Left forelimb (tissue), 1 donor: ENCODE data around the gene APPL2.

Source experiments
- DNase-seq: peaks from one replicate; pipeline ENCODE4 v3.0.0-alpha.2; 2018; ENCODE audit warnings: low spot score

The APPL2 gene

DNA sequence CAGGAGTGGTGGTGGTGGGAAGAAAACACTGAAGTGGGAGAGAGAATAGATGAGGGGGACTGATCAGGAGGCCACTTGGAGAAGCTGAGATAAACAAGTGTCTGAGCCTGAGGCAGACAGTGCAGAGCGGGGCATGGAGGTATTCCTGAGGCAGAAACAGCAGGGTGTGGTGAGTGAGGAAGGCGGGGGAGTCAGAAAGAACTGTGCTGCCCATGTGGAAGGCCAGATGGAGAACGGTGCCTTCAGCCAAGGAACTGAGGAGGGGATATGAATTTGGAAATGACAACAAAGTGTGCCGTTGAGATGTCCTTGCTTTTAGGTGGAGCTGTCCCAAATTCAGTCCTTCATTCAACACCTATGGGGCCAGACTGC is 13.7 kb downstream of the APPL2 start:
- DNase-seq: no peak

DNA sequence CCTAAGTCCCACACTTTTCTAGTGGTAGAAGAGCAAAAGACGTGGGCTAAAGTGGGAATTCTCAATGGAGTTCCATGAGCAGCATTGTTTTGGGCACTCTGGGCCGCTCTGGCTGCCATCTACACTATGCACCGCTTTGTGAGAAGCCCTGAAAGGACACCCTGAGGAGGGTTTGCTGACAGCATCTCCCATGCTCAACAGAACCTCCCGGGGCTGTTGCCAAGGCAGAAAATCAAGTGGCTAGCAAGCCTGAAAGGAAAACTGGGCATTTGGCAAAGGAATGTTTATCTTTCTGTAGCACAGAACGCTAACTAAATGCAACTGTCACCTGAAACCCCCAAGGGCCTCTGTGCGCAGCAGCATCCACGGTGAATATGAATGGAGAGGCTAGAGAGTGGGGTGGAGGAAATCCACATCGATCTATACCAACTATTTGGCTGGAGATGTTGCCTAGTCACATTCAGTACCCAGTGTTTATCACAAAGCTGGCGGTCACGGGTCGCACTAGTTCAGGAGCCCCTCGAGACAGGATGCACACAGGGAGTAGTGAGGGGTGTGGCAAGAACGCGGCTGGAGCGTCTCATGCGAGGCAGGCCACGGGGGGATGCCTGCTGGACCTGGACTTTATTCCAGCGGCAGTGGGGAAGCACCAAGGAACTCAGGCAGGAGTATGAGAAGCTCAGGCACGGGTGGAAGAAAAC is 14.2 kb downstream of the APPL2 start:
- no peak for DNase-seq

DNA sequence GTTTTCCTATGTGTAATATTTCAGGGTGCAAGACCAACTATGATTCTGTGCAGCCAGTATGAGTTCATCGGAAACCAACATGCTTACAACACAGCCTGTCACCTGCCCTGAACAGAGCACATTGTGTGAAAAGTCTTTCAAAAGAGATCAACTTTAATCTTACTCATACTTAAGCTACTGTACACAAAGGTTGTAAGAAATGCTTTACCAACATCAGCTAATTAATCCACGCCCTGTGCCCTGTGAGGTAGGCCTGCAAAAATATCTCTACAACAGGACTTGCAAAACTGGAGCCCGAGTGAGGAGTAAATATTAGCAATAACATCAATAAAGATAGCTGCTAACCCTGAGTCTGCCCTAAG is 15.1 kb downstream of the APPL2 start:
- no peak for DNase-seq

DNA sequence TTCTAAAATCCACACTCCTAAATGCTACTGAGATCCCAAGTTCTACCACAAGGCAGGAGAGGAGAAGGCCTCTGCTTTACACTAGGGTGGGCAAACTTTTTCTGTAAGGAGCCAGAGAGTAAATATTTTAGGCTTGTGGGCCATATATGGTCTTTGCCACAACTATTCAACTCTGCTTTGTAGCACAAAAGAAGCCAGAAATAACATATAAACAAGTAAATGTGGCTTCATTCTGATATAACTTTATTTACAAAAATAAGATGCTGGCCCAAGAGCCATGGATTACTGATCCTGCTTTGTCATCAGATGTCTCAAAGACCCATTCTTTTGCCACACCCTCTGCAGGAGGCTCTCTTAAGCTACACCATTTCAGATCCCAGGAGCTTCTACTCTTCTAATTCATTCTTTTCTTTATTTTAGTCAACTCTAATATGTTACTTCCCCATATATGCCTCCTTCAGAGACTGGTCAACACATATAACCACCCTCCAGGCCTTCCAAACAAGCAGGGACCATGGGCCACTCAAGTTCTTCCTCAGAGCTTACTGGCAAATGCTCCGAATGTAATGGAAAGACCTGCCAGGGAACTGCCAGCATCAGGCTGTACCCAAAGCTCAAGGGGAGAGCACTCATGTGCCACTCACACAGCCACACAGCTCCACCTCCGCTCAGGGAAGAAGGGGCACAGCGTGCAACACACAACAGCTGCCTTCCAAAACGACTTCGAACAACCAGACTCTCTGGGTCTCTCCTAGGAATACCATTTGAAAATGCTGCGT is 15.6 kb downstream of the APPL2 start:
- no peak for DNase-seq

DNA sequence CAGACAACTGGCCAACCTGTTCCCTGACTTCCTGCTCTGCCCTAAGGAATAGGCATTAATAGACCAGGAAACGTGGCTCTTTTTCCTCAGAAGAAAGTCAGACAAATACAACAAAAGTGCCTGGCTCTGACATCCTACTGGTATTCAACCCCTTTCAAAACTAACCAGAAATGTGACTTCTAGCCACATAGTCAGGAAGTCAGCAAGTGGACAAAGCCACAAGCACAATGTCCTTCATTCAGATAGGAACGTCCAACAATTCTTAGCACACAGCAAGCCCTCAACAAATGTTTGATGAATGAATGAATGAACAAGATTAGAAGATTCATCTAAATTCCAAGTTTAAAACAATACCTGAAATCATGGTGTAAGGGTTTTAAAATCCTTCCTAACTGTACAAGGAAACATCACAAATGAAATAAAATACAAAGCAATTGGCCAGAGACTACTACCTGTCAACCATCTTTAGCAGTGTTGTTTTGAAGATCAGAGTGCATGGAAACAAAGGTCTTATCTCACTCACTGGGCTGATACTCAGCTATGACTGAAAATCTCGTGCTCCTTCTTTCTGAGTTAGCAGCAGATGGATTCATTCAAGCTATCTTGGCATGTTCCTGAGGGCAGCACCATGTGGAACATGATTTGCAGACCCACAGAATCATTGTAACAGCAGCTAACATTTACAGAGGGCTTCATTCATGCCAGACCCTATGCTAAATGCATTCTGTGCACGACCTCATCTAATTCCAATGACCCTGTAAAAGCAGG is 16.5 kb downstream of the APPL2 start:
- no peak for DNase-seq

DNA sequence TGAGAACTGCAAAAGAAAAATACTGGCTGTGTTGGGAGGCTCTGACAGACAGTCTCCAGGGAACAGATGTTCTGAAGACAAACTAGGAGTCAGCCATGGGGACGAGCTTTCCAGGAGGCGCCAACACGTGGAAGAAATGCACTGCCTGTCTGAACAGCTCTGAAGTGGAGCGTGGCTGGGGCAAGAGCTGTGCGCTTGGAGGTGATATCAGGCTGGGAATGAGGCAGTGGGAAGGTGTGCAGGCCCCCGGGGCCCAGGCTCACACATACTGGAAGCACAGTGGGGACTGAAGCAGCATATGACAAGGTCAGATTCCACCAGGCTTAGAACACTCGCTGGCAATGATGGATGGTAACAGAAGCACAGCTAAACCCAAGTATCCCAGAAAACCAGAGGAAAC is 17.5 kb downstream of the APPL2 start:
- no peak for DNase-seq

DNA sequence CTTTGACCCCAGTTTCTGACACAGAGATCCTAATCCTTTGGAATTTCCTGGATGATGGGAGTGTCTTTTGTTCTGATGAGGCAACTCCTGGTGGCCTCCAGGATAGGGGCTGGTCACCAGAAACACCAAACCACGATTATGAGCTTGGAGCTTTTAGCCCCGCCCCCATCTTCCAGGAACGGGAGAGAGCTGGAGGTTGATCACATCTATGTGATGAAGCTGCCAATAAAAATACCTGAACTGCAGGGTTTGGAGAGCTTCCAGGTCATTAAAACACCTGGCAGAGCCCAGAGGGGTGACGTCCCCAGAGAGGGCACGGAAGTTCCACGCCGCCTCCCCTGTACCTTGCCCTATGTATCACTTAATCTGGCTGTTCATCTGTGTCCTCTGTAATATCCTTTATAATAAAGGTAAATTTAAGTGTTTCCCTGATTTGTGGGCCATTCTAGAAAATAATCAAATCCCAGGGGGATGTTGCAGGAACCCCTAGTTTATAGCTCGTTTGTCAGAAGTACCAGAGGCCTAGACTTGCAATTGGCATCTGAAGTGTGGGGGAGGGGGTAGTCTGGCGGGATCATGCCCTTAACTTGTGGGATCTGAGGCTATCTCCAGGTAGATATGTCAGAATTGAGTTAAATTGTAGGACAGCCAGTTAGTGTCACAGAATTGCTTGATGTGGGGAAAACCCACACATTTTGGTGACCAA is 21.2 kb downstream of the APPL2 start:
- no peak for DNase-seq

DNA sequence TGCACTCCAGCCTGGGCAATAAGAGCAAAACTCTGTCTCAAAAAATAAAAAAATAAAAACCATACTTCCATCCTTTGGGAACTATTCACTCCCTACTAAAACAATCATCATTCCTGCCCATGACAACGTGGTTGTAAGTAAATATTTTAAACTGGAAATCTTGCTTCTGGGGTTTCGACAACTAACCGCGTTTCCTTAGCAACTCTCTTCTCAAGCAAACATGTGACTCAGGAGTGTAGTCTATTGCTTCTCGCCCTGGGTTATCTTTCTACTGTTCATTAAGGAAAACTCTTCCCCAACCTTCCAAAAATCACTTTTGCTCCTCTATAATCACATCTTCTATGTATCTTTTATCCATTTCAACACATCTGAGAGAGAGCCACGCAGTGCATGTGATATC is 21.8 kb downstream of the APPL2 start:
- no peak for DNase-seq

DNA sequence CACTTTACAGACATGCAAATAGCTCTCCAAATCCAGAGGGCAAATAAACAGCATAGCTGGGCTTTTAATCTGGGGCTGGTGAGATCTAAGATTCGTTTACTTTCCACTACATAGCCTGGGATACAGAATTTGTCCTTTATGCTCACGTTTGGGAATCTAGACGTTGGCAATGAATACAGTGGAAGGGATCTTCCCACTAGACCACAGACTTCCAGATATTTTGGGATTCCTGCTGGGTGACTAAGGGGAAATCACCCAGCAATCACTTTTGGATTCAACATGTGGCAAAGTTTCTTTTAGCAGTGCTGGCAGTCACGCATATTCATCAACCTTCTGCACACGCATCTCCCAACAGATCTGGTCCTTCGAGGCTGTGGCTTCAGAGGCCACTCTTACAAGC is 23.5 kb downstream of the APPL2 start:
- DNase-seq: no peak

DNA sequence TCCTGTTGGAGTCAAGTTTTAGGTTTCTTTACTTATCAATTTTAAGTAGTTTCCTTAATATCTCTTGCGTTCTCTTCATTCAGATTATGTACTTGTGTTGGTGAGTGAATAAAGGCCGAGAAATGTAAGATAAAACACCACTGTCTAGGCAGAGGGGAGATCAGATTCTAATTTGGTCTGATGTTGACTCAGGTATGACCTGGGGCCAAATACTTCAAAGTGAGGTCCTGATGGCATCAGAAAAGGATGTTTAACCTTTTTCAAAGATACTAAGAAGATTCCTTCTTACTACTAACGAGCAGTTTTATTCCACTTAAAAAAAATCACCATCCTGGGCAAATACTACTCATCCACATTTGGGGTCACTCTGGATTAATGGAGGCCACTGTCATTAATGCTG is 26.9 kb downstream of the APPL2 start:
- no peak for DNase-seq

DNA sequence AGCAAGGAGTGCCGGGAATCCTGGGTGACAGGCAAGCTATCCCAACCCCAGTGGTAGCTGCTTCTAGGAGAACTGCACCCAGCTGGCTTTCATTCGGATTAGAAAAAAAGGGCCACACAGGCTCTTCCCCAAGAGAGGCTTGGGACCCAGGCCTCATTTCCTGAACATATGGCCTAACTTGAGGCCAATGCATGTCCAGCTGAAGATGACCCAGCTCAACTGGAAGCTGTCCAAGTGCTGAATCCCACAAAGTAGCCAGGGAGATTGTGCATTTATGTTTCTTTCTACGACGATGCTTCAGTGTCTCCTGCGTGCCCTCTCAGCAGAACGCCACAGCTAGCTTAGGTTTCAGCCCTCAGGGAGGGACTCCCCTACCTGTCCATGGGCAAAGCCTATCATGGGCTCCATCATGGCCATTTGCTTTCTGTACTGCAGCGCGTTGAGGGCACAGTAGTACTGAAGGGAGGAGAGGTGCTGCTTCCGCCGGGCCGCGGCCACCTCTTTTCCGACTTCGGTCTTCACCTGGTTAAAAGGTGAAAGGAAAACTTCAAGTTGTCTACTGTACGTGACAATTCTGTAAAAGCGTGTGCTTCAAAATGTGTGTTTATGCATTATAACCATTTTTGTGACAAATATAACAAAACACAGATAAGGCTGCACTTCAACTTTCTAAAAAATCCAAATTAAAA is 29.1 kb downstream of the APPL2 start:
- DNase-seq: no peak

DNA sequence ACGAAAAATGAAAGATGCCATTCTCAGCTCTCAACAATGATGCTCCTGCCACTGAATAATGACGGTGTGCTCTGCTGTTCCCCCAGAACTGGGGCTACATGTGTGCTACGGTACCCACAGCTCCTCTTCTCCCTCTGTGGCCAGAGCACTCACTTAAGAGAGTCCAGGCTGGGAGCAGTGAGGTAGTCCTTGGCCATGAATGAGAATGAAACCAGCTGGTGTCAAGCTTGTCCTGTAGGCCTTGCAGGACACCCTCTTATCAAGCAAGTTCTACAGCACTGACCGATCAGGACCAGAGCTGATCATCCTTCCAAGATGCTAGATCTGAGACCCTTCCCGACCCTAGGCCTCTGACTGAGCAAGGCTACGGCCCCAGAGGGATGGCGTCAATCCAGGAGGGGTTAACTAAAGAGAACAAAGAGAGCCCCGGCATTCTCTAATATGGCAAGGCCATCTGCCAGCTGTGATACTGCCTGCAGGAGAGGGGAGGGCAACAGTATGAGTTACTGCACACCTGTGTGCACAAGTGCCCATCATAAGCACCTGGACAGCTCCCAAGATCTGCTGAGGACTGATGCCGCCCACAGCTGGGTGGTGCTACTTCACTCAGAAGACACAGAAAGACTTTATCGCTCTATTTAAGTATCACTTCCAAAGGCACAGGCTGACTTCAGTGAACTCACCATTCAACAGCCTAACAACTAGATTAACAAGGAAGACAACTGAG is 30.5 kb downstream of the APPL2 start:
- no peak for DNase-seq

DNA sequence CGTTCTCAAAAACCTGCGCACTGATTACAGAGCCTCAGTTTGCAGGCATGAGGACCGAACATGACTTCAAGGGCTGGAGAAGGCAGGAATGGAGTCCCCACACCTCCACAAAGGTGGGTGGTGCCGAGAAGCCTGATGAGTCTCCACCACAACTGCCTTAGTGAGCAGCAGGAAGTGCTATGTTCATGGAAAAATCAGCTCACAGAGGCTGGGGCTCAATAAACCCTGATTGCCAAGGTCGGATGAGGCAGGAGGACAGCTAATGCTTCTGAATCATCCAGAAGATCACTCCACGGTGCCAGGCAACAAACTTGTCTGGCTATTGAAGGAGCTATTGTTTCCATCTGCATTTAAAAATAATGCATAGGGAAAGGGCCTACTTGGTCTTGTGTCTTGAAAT is 31.1 kb downstream of the APPL2 start:
- DNase-seq: no peak

DNA sequence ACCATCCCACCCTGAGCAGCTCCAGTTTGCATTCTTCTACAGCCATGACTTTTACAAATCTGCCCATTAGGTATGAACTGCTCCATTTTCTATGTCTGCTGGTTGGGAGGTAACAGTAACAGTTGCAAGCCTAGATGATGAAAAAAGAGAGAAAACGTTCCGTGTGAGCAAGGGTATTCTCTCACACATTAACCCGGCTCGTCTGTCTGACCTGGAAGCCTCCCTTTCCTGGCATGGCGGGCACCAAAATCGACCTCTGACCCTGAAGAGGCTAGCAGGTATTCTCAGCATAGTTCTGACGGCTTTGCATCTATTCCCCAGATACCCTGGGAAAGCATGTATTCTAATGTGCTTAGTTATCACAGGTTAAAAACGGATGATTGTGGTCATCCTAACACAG is 31.8 kb downstream of the APPL2 start:
- no peak for DNase-seq

DNA sequence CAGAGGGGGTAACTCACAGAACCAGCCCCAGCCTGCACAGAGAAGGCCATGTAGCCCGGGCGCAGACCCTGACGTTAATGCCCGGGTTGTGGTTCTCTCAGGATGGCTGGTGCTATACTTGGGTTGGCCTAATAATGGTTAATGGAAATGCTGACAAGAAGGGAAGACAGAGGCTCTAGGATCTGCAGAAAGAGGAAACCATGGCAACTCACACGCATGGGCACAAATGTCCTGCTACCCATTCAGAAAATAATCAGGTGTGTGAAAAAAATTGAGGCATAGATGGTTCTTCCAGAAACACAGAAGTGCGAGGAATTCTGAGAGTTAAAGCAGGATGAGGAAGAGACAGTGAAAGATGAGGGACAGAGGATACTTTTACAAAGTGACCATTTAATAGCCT is 33.8 kb downstream of the APPL2 start:
- DNase-seq: no peak

DNA sequence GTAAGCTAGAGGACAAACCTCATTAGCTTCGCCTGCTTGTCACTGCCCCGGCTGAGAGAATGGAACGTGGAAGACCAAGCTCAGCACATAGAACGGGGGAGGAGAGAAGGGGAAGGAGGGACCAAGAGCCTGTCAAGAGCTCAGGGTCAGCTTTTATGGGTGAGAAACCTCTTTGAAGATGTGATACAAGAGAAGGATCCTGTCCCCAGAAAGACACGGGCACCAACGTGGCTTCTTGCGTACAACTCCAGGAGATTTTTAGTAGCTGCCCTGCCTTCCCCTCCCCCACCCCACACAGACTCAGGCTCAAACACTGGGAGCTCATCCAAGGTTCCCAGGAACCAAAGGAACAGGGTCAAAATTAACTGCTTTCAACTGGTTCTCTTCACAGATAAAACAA is 34.7 kb downstream of the APPL2 start:
- DNase-seq: no peak

DNA sequence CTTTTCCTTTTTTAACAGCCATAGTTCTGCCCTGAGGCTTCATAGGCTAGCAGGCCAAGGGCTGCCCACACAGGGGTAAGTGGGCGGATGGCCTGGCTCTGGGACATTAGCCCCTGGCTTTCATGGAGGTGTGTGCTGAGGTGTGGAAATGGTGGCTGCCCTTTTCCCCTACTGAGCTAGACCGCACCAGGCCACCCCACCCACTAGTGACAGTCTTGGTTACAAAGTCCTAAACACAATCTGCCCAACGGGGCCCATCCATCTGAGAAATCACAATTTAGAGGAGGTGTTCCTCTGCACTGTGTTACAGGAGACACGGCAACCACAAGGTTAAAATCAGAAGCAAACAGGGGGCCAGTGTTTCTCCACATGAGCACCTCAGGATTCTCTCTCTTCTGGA is 35.6 kb downstream of the APPL2 start:
- no peak for DNase-seq

DNA sequence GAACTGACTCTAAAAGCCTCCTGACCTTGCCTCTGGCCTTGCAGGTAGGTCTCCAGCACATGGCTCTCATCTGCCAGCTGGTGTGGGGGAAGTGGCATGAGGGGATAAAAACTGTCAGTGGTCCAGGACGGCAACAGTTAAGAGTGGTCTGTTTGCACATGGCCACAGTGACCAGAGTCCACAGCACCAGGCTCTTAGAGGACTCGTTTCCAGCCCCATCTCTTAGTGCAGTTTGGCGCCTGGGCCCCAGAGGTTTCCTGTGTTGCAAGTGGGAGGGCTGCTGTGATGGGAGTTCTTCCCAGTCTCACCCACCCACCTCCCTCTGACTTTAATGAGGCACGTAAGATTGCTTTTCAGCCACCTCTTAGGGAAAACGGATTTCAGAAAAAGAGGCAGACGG is 37.0 kb downstream of the APPL2 start:
- no peak for DNase-seq

DNA sequence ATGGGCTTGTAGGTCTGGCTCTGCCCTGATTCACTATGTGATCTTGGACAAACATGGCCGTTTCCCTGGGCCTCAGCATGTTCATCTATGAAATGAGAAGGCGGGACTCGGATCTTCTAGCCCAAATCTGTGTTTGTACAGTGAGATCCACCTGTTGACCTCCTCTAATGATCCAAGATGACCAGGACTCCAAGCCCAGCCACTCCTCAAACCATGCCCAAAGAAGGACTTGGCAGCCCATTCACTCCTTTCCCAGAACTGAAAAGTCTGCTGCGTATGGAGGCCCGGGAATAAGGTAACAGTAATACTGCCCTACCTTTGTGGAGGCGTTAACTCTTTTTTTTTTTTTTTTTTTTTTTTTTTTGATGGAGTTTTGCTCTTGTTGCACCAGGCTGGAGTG is 39.9 kb downstream of the APPL2 start:
- no peak for DNase-seq

DNA sequence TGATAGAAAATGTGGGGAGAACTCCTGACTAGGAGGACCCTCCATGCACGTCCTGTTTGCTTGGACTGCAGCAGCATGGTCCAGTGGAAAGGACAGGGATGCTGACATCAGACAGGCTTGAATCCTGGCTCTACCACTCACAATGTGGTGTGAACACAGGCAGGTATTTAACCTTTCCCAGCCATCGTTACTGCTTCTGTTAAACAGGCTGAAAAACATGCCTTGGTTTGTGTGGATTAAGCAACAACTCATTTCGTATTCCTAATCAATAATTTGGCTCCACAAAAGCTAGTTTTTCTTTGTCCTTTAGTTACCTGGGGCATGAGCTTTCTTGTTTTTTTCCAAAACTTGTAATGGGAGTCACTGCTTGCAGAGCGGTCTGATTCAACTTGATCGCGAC is 41.0 kb downstream of the APPL2 start:
- no peak for DNase-seq

DNA sequence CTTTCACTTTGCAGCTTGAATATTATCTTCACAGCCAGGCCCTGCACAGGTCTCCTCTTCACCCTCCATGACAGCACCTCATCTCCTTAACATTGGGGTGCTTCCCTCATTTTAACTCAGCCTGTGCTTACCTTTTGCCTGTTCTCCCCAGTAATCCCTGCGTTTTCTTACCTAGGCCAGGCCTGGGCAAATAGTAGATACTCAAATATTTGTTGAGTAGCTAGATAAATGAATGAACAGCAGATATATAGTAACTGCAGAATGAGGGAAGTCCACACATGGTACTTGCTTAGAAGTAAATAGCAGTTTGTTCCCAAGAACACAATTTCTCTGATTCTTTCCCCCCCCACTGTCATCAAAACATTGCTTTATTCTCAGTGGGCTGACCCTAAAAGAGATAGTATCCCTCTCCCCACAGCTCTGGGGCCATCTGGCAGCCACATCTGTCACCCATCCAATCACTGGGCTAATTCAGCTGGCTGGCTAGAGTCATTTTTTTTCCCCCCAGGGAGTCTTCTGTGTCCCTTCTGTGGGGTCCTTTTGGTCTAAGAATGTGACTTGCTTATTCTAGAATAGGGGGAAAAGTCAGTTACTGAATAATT is 43.2 kb downstream of the APPL2 start:
- DNase-seq: no peak
